ENCODE data around the gene GPC1. TPM values are rescaled to one million over a fixed set of nuclear protein-coding genes. Genes with fewer than 3 reads are reported as not detected.

The GPC1 gene
- total RNA-seq, 4 donors from 2014 or later, result 34.1 to 80.4 (median 53.3) TPM

DNA sequence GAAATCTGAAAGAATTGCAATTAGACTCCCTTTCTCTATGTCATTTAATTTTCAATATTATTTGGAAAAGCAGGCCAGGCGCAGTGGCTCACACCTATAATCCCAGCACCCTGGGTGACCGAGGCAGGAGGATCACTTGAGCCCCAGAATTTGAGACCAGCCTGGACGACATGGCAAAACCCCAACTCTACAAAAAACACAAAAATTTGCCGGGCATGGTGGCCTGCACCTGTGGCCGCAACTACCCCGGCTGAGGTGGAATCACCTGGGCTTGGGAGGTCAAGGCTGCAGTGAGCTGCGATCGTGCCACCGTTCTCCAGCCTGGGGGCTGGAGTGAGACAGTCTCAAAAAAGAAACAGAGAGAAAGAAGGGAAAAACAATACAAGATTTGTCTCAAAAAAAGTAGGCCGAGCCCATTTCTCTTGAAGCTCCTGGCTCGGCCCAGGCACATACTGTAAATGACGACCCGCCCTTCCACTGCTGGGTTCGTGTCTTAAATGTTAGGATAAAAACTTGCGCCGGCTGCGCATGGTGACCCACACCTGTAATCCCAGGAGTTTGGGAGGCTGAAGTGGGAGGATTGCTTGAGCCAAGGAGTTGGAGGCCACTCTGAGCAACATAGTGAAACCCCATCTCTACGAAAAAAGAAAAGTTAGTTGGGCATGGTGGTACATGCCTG is 31.1 kb upstream of the GPC1 start:
- no peak for TF ChIP-seq CTCF (IDR thresholded peaks at IDR 0.05; ENCODE audit: low read depth)

- no peak for TF ChIP-seq CTCF (IDR thresholded peaks at IDR 0.05; ENCODE audit: low read depth)
Measured at GRCh38 chr2:240405133-240405532, 30.3 kb upstream of the GPC1 start.

- TF ChIP-seq CTCF (IDR thresholded peaks at IDR 0.05; ENCODE audit: low read depth), result no peak
Measured at GRCh38 chr2:240405684-240406313, 29.7 kb upstream of the GPC1 start.

- TF ChIP-seq CTCF (IDR thresholded peaks at IDR 0.05; ENCODE audit: low read depth), result no peak
Measured at GRCh38 chr2:240407090-240407489, 28.4 kb upstream of the GPC1 start.

- TF ChIP-seq CTCF (IDR thresholded peaks at IDR 0.05; ENCODE audit: low read depth), result no peak
Measured at GRCh38 chr2:240410004-240410403, 25.5 kb upstream of the GPC1 start.

DNA sequence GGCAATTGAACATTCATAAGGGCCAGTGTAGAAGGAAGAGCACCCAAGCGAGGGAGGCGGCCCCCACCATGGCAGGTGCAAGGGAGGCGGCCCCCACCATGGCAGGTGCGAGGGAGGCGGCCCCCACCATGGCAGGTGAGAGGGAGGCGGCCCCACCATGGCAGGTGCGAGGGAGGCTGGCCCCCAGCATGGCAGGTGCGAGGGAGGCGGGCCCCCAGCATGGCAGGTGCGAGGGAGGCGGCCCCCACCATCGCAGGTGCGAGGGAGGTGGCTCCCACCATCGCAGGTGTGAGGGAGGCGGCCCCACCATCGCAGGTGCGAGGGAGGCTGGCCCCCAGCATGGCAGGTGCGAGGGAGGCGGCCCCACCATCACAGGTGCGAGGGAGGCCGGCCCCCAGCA is 24.7 kb upstream of the GPC1 start:
- TF ChIP-seq CTCF (IDR thresholded peaks at IDR 0.05; ENCODE audit: low read depth), result no peak

GRCh38 chr2:240411261-240412160 is 24.0 kb upstream of the GPC1 start:
- no peak for TF ChIP-seq CTCF (IDR thresholded peaks at IDR 0.05; ENCODE audit: low read depth)
